Measurements from ENCODE around the gene RLN3. TPM values are rescaled to one million over a fixed set of nuclear protein-coding genes. Genes with fewer than 3 reads are reported as not detected.

The RLN3 gene
- total and polyA plus RNA-seq, 10 of the 15 experiments (the other 5 are each of a cell fraction or from before 2014, with no cell fraction given) = not detected

DNA sequence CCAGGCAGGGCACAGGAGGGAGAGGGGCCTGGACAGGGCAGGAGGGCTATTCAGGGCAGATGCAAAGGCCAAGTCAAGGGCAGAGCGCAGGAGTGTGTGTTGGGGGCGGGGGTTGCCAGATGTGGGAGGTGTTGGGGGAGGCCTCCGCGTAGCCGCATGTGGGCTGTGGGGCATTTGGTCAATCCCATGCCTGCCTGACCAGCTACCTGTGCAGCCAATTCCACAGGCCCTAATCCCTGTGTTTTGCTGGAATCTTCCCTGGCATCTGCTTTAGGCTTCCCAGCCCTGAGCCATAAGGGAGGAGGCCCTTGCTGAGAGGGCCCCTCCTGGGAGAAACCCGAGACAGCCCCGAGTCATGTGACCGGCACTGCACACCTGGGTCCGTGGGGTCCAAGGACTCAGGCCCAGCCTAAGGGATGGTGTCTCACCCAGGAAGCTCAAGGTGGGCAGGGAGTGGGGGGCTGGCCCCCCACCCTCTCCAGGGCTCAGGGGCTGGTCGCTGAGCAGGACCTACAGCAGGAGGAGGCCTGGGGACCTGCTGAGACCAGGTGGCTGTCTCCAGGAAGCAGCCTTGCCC, 42.1 kb upstream of the RLN3 start (continued):
- TF ChIP-seq, protein P1, sequence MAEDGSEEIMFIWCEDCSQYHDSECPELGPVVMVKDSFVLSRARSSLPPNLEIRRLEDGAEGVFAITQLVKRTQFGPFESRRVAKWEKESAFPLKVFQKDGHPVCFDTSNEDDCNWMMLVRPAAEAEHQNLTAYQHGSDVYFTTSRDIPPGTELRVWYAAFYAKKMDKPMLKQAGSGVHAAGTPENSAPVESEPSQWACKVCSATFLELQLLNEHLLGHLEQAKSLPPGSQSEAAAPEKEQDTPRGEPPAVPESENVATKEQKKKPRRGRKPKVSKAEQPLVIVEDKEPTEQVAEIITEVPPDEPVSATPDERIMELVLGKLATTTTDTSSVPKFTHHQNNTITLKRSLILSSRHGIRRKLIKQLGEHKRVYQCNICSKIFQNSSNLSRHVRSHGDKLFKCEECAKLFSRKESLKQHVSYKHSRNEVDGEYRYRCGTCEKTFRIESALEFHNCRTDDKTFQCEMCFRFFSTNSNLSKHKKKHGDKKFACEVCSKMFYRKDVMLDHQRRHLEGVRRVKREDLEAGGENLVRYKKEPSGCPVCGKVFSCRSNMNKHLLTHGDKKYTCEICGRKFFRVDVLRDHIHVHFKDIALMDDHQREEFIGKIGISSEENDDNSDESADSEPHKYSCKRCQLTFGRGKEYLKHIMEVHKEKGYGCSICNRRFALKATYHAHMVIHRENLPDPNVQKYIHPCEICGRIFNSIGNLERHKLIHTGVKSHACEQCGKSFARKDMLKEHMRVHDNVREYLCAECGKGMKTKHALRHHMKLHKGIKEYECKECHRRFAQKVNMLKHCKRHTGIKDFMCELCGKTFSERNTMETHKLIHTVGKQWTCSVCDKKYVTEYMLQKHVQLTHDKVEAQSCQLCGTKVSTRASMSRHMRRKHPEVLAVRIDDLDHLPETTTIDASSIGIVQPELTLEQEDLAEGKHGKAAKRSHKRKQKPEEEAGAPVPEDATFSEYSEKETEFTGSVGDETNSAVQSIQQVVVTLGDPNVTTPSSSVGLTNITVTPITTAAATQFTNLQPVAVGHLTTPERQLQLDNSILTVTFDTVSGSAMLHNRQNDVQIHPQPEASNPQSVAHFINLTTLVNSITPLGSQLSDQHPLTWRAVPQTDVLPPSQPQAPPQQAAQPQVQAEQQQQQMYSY (CRISPR knock-in tag; IDR thresholded peaks at IDR 0.05) = no peak

DNA sequence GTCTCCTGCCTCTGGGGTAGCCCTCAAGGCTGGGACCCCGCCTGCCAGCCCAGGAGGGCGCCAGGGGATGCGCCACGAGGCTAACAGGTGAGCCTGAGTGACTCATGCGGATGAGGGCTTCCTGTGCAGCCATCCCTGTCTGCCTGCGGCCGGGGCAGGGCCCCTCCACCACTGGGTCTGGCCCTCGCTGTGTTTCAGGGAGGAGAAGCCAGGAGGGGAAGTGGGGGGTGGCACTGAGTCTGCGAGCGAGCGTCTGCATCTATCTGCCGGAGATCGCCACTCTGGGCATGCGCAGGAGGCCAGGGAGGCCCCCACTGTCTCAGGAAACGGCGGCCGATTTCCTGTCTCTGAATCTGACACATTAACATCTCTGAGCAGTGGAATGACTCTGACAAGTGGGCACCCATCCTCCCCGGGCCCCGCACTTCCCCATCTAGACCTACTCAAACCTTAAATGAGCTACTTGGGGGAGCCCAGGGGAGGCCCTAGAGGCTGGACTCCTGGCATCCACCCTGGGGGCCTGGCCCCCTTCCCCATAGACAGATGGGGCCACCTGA, 41.5 kb upstream of the RLN3 start:
- H3K9ac ChIP-seq (ENCODE audit: control insufficient read depth, insufficient read depth, low read length) = peak overlapping the region; percentile 76
- in situ Hi-C loops (cut with MboI) = no loop called here
- TF ChIP-seq SMARCA5 (IDR thresholded peaks at IDR 0.05) = no peak
- TF ChIP-seq, protein P2, sequence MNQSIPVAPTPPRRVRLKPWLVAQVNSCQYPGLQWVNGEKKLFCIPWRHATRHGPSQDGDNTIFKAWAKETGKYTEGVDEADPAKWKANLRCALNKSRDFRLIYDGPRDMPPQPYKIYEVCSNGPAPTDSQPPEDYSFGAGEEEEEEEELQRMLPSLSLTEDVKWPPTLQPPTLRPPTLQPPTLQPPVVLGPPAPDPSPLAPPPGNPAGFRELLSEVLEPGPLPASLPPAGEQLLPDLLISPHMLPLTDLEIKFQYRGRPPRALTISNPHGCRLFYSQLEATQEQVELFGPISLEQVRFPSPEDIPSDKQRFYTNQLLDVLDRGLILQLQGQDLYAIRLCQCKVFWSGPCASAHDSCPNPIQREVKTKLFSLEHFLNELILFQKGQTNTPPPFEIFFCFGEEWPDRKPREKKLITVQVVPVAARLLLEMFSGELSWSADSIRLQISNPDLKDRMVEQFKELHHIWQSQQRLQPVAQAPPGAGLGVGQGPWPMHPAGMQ (IDR thresholded peaks at IDR 0.05; ENCODE audit: borderline replicate concordance) = no peak
- TF ChIP-seq, protein P3, sequence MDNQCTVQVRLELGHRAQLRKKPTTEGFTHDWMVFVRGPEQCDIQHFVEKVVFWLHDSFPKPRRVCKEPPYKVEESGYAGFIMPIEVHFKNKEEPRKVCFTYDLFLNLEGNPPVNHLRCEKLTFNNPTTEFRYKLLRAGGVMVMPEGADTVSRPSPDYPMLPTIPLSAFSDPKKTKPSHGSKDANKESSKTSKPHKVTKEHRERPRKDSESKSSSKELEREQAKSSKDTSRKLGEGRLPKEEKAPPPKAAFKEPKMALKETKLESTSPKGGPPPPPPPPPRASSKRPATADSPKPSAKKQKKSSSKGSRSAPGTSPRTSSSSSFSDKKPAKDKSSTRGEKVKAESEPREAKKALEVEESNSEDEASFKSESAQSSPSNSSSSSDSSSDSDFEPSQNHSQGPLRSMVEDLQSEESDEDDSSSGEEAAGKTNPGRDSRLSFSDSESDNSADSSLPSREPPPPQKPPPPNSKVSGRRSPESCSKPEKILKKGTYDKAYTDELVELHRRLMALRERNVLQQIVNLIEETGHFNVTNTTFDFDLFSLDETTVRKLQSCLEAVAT (IDR thresholded peaks at IDR 0.05) = peak; percentile 66
- no peak for TF ChIP-seq RB1 (IDR thresholded peaks at IDR 0.05; ENCODE audit: borderline replicate concordance)
- TF ChIP-seq FOXM1 (IDR thresholded peaks at IDR 0.05; ENCODE audit: low read depth, low read length) = 0 out of 2 replicates have a peak, but pooled peaks have one; percentile 19
- no peak for TF ChIP-seq KAT2A (conservative IDR thresholded peaks at IDR 0.05; ENCODE audit: control insufficient read depth, low read depth, low read length)
- TF ChIP-seq, protein P4, sequence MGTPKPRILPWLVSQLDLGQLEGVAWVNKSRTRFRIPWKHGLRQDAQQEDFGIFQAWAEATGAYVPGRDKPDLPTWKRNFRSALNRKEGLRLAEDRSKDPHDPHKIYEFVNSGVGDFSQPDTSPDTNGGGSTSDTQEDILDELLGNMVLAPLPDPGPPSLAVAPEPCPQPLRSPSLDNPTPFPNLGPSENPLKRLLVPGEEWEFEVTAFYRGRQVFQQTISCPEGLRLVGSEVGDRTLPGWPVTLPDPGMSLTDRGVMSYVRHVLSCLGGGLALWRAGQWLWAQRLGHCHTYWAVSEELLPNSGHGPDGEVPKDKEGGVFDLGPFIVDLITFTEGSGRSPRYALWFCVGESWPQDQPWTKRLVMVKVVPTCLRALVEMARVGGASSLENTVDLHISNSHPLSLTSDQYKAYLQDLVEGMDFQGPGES (IDR thresholded peaks at IDR 0.05) = no peak
- TF ChIP-seq CBX3 (IDR thresholded peaks at IDR 0.05; ENCODE audit: borderline replicate concordance, low read depth) = no peak

More for the DNA sequence above, 41.5 kb upstream of the RLN3 start:
- SMC1A ChIA-PET (ENCODE audit: uncharacterized antibody, unreplicated experiment) = interaction anchor here (0.5 to 3.6 kb wide), 8 partner anchors 14 to 91 kb away, joined by 3 to 18 read pairs (median 4); partner anchors contain the start of genes IL27RA and RLN3
- Histone ChIP-seq H3K27ac (ENCODE audit: control insufficient read depth, insufficient read depth) (peak overlapping the region; percentile 94), H3K4me1 (ENCODE audit: control insufficient read depth, insufficient read depth, low read length) (peaks cover 27% of the 10 kb centered on the region), H3K79me2 (ENCODE audit: control insufficient read depth, insufficient read depth, low read length) (no peaks in the 10 kb centered on the region), H3K4me2 (ENCODE audit: control insufficient read depth, insufficient read depth) (peak overlapping the region; percentile 87), H3K27me3 (replicated peaks in 1 of 2; ENCODE audit: control insufficient read depth in 2 of 2, insufficient read depth in 2 of 2, low read length in 1 of 2) (no peaks in the 10 kb centered on the region), H3K4me3 (peak overlapping the region; percentile 49; the same call in 1 of the 2 replicates), H3K36me3 (ENCODE audit: control insufficient read depth in 2 of 2, insufficient read depth in 2 of 2, low read length in 1 of 2) (no peaks in the 10 kb centered on the region; a peak in 2 of 4 replicates), H3K9me3 (replicated peaks; ENCODE audit: control insufficient read depth, insufficient read depth, low read length) (no peaks in the 10 kb centered on the region), H4K20me1 (ENCODE audit: control insufficient read depth, insufficient read depth) (no peaks in the 10 kb centered on the region), H2AFZ (ENCODE audit: control insufficient read depth, low read depth, low read length) (peak overlapping the region; percentile 63)
- intact Hi-C loops (cut with micrococcal nuclease; ENCODE audit: unreplicated experiment) = loop anchor here (2.0 to 10.0 kb wide), 3 partner anchors 18 to 48 kb away; partner anchors contain the start of genes DCAF15 and IL27RA
- peak; percentile 92 for FAIRE-seq
- POLR2A ChIA-PET = interaction anchor here (1.0 to 6.5 kb wide), 6 partner anchors 12 to 73 kb away, joined by 3 to 49 read pairs (median 6); partner anchors contain the start of genes IL27RA and RFX1
- RAD21 ChIA-PET (ENCODE audit: unreplicated experiment) = interaction anchor here (0.6 to 4.2 kb wide), 6 partner anchors 10 to 56 kb away, joined by 3 to 35 read pairs (median 4); partner anchors contain the start of genes DCAF15, IL27RA and RFX1
- CTCF ChIA-PET = interaction anchor here (0.8 to 2.7 kb wide), 6 partner anchors 13 to 129 kb away, joined by 3 to 13 read pairs (median 6); partner anchors contain the start of gene IL27RA
- BruUV-seq (replicated peaks) = no TSS peak
- DNase-seq (ENCODE audit: low read depth, low spot score) = peak; percentile 93
- peak; percentile 97 for ATAC-seq
- WGBS (ENCODE audit: insufficient coverage, insufficient replicate concordance, low lambda C conversion rate, missing lambda C conversion rate) = under 1% methylated on average over 19 of the region's 19 CpGs
